ENCODE results near the gene TBX6.

The TBX6 gene

GRCh38 chr16:30124985-30125379, 33.3 kb upstream of the TBX6 start:
- Histone ChIP-seq H3K36me3 (ENCODE audit: insufficient read depth, low read length) (no peaks in the 10 kb centered on the region; the same call in 1 of the 2 replicates), H3K9me3 (ENCODE audit: low read depth, low read length) (no peaks in the 10 kb centered on the region), H3K27ac (no peak overlapping the region), H3K4me3 (no peak overlapping the region), H3K9ac (ENCODE audit: insufficient read length) (no peak overlapping the region)
- TF ChIP-seq FOXP2 (optimal IDR thresholded peaks at IDR 0.05; ENCODE audit: control extremely low read depth, extremely low read length, insufficient read depth) (no peak), EZH2 (IDR thresholded peaks at IDR 0.05) (no peak), POLR2AphosphoS5 (IDR thresholded peaks at IDR 0.05; ENCODE audit: borderline replicate concordance, low read depth, low read length) (no peak)
- no peak for DNase-seq (ENCODE audit: low read depth, low spot score)

GRCh38 chr16:30122604-30123160, 31.0 kb upstream of the TBX6 start:
- TF ChIP-seq EZH2 (IDR thresholded peaks at IDR 0.05) (no peak), POLR2AphosphoS5 (IDR thresholded peaks at IDR 0.05; ENCODE audit: borderline replicate concordance, low read depth, low read length) (no peak), FOXP2 (optimal IDR thresholded peaks at IDR 0.05; ENCODE audit: control extremely low read depth, extremely low read length, insufficient read depth) (no peak)
- Histone ChIP-seq H3K4me3 (peak overlapping the region; percentile 89), H3K27ac (peak overlapping the region; percentile 57; the same call in 1 of the 2 replicates), H3K9ac (ENCODE audit: insufficient read length) (peak overlapping the region; percentile 80), H3K36me3 (ENCODE audit: insufficient read depth, low read length) (peaks cover 12% of the 10 kb centered on the region; the same call in 1 of the 2 replicates), H3K9me3 (ENCODE audit: low read depth, low read length) (no peaks in the 10 kb centered on the region)
- DNase-seq (ENCODE audit: low read depth, low spot score) = no peak

GRCh38 chr16:30121741-30122571, 30.2 kb upstream of the TBX6 start:
- Histone ChIP-seq H3K4me3 (peak overlapping the region; percentile 89), H3K9ac (ENCODE audit: insufficient read length) (peak overlapping the region; percentile 80), H3K9me3 (ENCODE audit: low read depth, low read length) (no peaks in the 10 kb centered on the region), H3K27ac (0 out of 2 replicates have a peak overlapping the region, but pooled peaks have one; percentile 57), H3K36me3 (ENCODE audit: insufficient read depth, low read length) (peaks cover 14% of the 10 kb centered on the region; the same call in 1 of the 2 replicates)
- no peak for DNase-seq (ENCODE audit: low read depth, low spot score)
- TF ChIP-seq FOXP2 (optimal IDR thresholded peaks at IDR 0.05; ENCODE audit: control extremely low read depth, extremely low read length, insufficient read depth) (no peak), POLR2AphosphoS5 (IDR thresholded peaks at IDR 0.05; ENCODE audit: borderline replicate concordance, low read depth, low read length) (no peak), EZH2 (IDR thresholded peaks at IDR 0.05) (no peak)

GRCh38 chr16:30120340-30121105, 28.8 kb upstream of the TBX6 start:
- no peak for TF ChIP-seq EZH2 (IDR thresholded peaks at IDR 0.05)
- no peak for TF ChIP-seq POLR2AphosphoS5 (IDR thresholded peaks at IDR 0.05; ENCODE audit: borderline replicate concordance, low read depth, low read length)
- no peak for TF ChIP-seq FOXP2 (optimal IDR thresholded peaks at IDR 0.05; ENCODE audit: control extremely low read depth, extremely low read length, insufficient read depth)
- H3K4me3 ChIP-seq = no peak overlapping the region
- H3K9me3 ChIP-seq (ENCODE audit: low read depth, low read length) = no peaks in the 10 kb centered on the region
- peaks cover 14% of the 10 kb centered on the region; the same call in 1 of the 2 replicates for H3K36me3 ChIP-seq (ENCODE audit: insufficient read depth, low read length)
- H3K9ac ChIP-seq (ENCODE audit: insufficient read length) = no peak overlapping the region
- no peak for DNase-seq (ENCODE audit: low read depth, low spot score)
- no peak overlapping the region for H3K27ac ChIP-seq

- Histone ChIP-seq H3K4me3 (no peak overlapping the region), H3K9ac (ENCODE audit: insufficient read length) (no peak overlapping the region), H3K36me3 (ENCODE audit: insufficient read depth, low read length) (peaks cover 14% of the 10 kb centered on the region; the same call in 1 of the 2 replicates), H3K9me3 (ENCODE audit: low read depth, low read length) (no peaks in the 10 kb centered on the region), H3K27ac (no peak overlapping the region)
- no peak for TF ChIP-seq FOXP2 (optimal IDR thresholded peaks at IDR 0.05; ENCODE audit: control extremely low read depth, extremely low read length, insufficient read depth)
- no peak for TF ChIP-seq POLR2AphosphoS5 (IDR thresholded peaks at IDR 0.05; ENCODE audit: borderline replicate concordance, low read depth, low read length)
- no peak for TF ChIP-seq EZH2 (IDR thresholded peaks at IDR 0.05)
- no peak for DNase-seq (ENCODE audit: low read depth, low spot score)
Observed at GRCh38 chr16:30119428-30119827, 27.7 kb upstream of the TBX6 start.

- TF ChIP-seq FOXP2 (optimal IDR thresholded peaks at IDR 0.05; ENCODE audit: control extremely low read depth, extremely low read length, insufficient read depth) = no peak
- no peak for TF ChIP-seq EZH2 (IDR thresholded peaks at IDR 0.05)
- Histone ChIP-seq H3K9ac (ENCODE audit: insufficient read length) (no peak overlapping the region), H3K36me3 (ENCODE audit: insufficient read depth, low read length) (peaks cover 14% of the 10 kb centered on the region; the same call in 1 of the 2 replicates), H3K4me3 (no peak overlapping the region), H3K9me3 (ENCODE audit: low read depth, low read length) (no peaks in the 10 kb centered on the region), H3K27ac (no peak overlapping the region)
- no peak for DNase-seq (ENCODE audit: low read depth, low spot score)
Observed at GRCh38 chr16:30117768-30118167, 26.0 kb upstream of the TBX6 start.

GRCh38 chr16:30116291-30117207, 24.8 kb upstream of the TBX6 start:
- H3K27ac ChIP-seq = no peak overlapping the region
- no peak overlapping the region for H3K4me3 ChIP-seq
- peaks cover 14% of the 10 kb centered on the region; the same call in 1 of the 2 replicates for H3K36me3 ChIP-seq (ENCODE audit: insufficient read depth, low read length)
- H3K9me3 ChIP-seq (ENCODE audit: low read depth, low read length) = no peaks in the 10 kb centered on the region
- H3K9ac ChIP-seq (ENCODE audit: insufficient read length) = no peak overlapping the region
- no peak for TF ChIP-seq POLR2AphosphoS5 (IDR thresholded peaks at IDR 0.05; ENCODE audit: borderline replicate concordance, low read depth, low read length)
- TF ChIP-seq EZH2 (IDR thresholded peaks at IDR 0.05) = no peak
- no peak for TF ChIP-seq FOXP2 (optimal IDR thresholded peaks at IDR 0.05; ENCODE audit: control extremely low read depth, extremely low read length, insufficient read depth)
- DNase-seq (ENCODE audit: low read depth, low spot score) = no peak

Data from SK-N-MC (cell line).